Gastrocnemius medialis (tissue), 4 donors: ENCODE results near the gene LTBP1.

Experiments
- CTCF ChIP-seq, 5 experiments: fragments of 450-650 bp in 3 of 5; fragments of 200-600 bp in 2 of 5; sonication (generic) in 2 of 5; IDR thresholded peaks in 4 of 5; conservative IDR thresholded peaks in 1 of 5; 1 replicate in 4 of 5; 2 replicates in 1 of 5; pipeline ENCODE4 v1.5.1; 2016 to 2019; ENCODE audit warnings: antibody characterized with exemption in 5 of 5, mild to moderate bottlenecking in 3 of 5, moderate library complexity in 3 of 5
- POLR2A ChIP-seq, 2 donors: fragments of 450-650 bp; IDR thresholded peaks; one replicate each; pipeline ENCODE4 v1.6.1; 2017; ENCODE audit warnings: antibody characterized with exemption in 2 of 2, mild to moderate bottlenecking in 2 of 2, moderate library complexity in 2 of 2

GRCh38 chr2:33136566-33136965, 189.8 kb downstream of the LTBP1 start:
- TF ChIP-seq POLR2A (IDR thresholded peaks at IDR 0.05) (no peak), CTCF (IDR thresholded peaks at IDR 0.05 in 4 of 5, conservative IDR thresholded peaks at IDR 0.05 in 1 of 5) (no peak)
